ENCODE measurements around the gene WIPF2.

WIPF2 gene

DNA sequence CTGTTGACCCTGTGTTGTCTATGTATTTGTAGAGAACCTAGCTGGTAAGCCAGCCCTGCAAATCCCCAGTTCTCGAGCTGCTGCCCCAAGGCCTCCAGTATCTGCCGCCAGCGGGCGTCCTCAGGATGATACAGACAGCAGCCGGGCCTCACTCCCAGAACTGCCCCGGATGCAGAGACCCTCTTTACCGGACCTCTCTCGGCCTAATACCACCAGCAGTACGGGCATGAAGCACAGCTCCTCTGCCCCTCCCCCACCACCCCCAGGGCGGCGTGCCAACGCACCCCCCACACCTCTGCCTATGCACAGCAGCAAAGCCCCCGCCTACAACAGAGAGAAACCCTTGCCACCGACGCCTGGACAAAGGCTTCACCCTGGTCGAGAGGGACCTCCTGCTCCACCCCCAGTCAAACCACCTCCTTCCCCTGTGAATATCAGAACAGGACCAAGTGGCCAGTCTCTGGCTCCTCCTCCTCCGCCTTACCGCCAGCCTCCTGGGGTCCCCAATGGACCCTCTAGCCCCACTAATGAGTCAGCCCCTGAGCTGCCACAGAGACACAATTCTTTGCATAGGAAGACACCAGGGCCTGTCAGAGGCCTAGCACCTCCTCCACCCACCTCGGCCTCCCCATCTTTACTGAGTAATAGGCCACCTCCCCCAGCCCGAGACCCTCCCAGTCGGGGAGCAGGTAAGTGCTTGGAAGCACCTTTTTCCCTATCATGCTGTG, 45.5 kb downstream of the WIPF2 start:
- no peak for TF ChIP-seq EZH2phosphoT487 (IDR thresholded peaks at IDR 0.05; ENCODE audit: low read depth)
- TF ChIP-seq, protein P1, sequence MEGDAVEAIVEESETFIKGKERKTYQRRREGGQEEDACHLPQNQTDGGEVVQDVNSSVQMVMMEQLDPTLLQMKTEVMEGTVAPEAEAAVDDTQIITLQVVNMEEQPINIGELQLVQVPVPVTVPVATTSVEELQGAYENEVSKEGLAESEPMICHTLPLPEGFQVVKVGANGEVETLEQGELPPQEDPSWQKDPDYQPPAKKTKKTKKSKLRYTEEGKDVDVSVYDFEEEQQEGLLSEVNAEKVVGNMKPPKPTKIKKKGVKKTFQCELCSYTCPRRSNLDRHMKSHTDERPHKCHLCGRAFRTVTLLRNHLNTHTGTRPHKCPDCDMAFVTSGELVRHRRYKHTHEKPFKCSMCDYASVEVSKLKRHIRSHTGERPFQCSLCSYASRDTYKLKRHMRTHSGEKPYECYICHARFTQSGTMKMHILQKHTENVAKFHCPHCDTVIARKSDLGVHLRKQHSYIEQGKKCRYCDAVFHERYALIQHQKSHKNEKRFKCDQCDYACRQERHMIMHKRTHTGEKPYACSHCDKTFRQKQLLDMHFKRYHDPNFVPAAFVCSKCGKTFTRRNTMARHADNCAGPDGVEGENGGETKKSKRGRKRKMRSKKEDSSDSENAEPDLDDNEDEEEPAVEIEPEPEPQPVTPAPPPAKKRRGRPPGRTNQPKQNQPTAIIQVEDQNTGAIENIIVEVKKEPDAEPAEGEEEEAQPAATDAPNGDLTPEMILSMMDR (IDR thresholded peaks at IDR 0.05; ENCODE audit: low read depth, low read length), result no peak
- Histone ChIP-seq H3K4me2 (ENCODE audit: low read length) (no peak overlapping the region), H3K27me3 (ENCODE audit: low read depth, low read length) (no peaks in the 10 kb centered on the region), H3K4me1 (ENCODE audit: low read length) (no peaks in the 10 kb centered on the region), H3K27ac (ENCODE audit: low read length) (no peak overlapping the region), H4K20me1 (ENCODE audit: insufficient read depth, low read length) (no peaks in the 10 kb centered on the region), H3K4me3 (ENCODE audit: low read length) (no peak overlapping the region), H2AFZ (ENCODE audit: low read depth, low read length) (no peak overlapping the region), H3K79me2 (ENCODE audit: low read length) (no peaks in the 10 kb centered on the region), H3K36me3 (replicated peaks; ENCODE audit: low read depth, low read length) (peaks cover 9% of the 10 kb centered on the region), H3K9ac (ENCODE audit: low read length) (no peak overlapping the region), H3K9me3 (ENCODE audit: insufficient read depth, low read length) (no peaks in the 10 kb centered on the region)

DNA sequence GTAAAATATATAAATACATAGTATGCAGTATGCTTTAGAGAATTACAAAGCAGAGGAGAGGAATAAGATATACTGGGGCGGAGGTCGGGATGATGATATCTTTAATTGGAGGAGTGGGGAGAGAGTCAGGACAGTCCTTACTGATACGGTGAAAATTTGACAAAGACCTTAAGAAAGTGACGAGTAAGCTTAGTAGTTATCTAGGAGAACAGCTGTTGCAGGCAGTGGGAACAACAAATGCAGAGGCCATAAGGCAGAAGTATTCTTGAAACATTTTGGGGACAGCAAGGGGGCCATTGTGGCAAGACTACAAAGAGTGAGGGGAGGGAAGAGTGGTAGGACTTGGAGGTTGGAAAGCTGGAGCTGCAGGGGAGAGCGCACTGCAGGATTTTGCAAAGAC, 46.2 kb downstream of the WIPF2 start:
- Histone ChIP-seq H3K9ac (ENCODE audit: low read length) (no peak overlapping the region), H3K27me3 (ENCODE audit: low read depth, low read length) (no peaks in the 10 kb centered on the region), H3K79me2 (ENCODE audit: low read length) (no peaks in the 10 kb centered on the region), H3K36me3 (replicated peaks; ENCODE audit: low read depth, low read length) (peaks cover 9% of the 10 kb centered on the region), H3K4me2 (ENCODE audit: low read length) (no peak overlapping the region), H2AFZ (ENCODE audit: low read depth, low read length) (no peak overlapping the region), H3K4me1 (ENCODE audit: low read length) (no peaks in the 10 kb centered on the region), H3K4me3 (ENCODE audit: low read length) (no peak overlapping the region), H4K20me1 (ENCODE audit: insufficient read depth, low read length) (no peaks in the 10 kb centered on the region), H3K27ac (ENCODE audit: low read length) (no peak overlapping the region), H3K9me3 (ENCODE audit: insufficient read depth, low read length) (no peaks in the 10 kb centered on the region)
- no peak for TF ChIP-seq EZH2phosphoT487 (IDR thresholded peaks at IDR 0.05; ENCODE audit: low read depth)
- TF ChIP-seq, protein P1 (IDR thresholded peaks at IDR 0.05; ENCODE audit: low read depth, low read length), result no peak

DNA sequence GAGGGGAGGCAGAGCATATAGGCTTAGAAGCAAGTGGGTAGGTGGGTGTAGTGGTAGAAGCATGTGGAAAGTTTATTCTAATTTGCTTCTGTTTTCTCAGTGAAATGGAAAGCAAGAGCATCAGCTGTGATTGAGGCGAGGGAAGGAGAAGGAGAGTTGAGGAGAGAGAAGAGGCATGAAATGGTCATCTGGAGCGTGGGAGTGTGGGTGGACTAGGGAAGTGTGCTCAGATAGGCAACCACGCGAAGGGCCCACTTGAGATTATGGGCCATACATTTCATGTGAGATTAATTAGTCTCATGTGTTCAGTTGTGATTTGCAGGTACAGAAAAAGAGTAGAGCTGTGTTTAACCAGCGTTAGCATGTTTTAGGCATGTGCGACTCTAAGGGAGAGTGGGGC, 47.8 kb downstream of the WIPF2 start:
- no peaks in the 10 kb centered on the region for H4K20me1 ChIP-seq (ENCODE audit: insufficient read depth, low read length)
- no peaks in the 10 kb centered on the region for H3K9me3 ChIP-seq (ENCODE audit: insufficient read depth, low read length)
- no peak overlapping the region for H3K4me3 ChIP-seq (ENCODE audit: low read length)
- no peaks in the 10 kb centered on the region for H3K79me2 ChIP-seq (ENCODE audit: low read length)
- peaks cover 9% of the 10 kb centered on the region for H3K36me3 ChIP-seq (replicated peaks; ENCODE audit: low read depth, low read length)
- H3K4me2 ChIP-seq (ENCODE audit: low read length), result no peak overlapping the region
- TF ChIP-seq, protein P1 (IDR thresholded peaks at IDR 0.05; ENCODE audit: low read depth, low read length), result no peak
- TF ChIP-seq EZH2phosphoT487 (IDR thresholded peaks at IDR 0.05; ENCODE audit: low read depth), result no peak
- no peak overlapping the region for H3K27ac ChIP-seq (ENCODE audit: low read length)
- H2AFZ ChIP-seq (ENCODE audit: low read depth, low read length), result no peak overlapping the region
- no peaks in the 10 kb centered on the region for H3K27me3 ChIP-seq (ENCODE audit: low read depth, low read length)
- H3K4me1 ChIP-seq (ENCODE audit: low read length), result no peaks in the 10 kb centered on the region
- H3K9ac ChIP-seq (ENCODE audit: low read length), result no peak overlapping the region

DNA sequence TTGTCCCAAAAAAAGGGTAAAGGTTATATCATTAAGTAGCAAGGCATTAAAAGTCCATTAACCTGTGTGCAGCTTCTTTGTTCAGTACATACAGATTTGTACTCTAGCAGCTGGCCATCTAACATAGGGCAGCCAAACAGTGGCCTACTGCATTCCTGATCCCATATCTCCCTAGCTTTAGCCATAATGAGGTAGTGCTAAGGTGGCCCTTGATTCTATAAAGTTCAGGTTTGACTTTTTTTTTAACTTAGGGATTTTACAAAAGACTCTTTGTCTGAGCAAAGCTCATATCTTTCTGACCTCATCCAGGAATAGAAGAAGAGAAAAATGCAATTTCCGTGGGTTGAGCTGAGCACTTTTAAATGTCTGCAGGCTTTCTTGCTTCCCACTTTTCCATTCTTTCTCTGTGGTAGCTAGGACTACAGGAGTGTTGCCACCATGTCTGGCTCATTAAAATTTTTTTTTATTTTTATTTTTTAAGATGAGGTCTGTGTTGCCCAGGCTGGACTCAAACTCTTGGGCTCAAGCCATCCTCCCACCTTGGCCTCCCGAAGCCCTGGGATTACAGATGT, 49.1 kb downstream of the WIPF2 start:
- TF ChIP-seq EZH2phosphoT487 (IDR thresholded peaks at IDR 0.05; ENCODE audit: low read depth), result no peak
- TF ChIP-seq, protein P1 (IDR thresholded peaks at IDR 0.05; ENCODE audit: low read depth, low read length), result no peak

More for the DNA sequence above, 49.1 kb downstream of the WIPF2 start:
- H3K4me2 ChIP-seq (ENCODE audit: low read length), result no peak overlapping the region
- H3K27me3 ChIP-seq (ENCODE audit: low read depth, low read length), result no peaks in the 10 kb centered on the region
- no peak overlapping the region for H3K27ac ChIP-seq (ENCODE audit: low read length)
- no peak overlapping the region for H3K9ac ChIP-seq (ENCODE audit: low read length)
- H3K4me3 ChIP-seq (ENCODE audit: low read length), result no peak overlapping the region
- no peak overlapping the region for H2AFZ ChIP-seq (ENCODE audit: low read depth, low read length)
- H4K20me1 ChIP-seq (ENCODE audit: insufficient read depth, low read length), result no peaks in the 10 kb centered on the region
- H3K4me1 ChIP-seq (ENCODE audit: low read length), result no peaks in the 10 kb centered on the region
- H3K36me3 ChIP-seq (replicated peaks; ENCODE audit: low read depth, low read length), result peaks cover 9% of the 10 kb centered on the region
- no peaks in the 10 kb centered on the region for H3K79me2 ChIP-seq (ENCODE audit: low read length)
- H3K9me3 ChIP-seq (ENCODE audit: insufficient read depth, low read length), result no peaks in the 10 kb centered on the region

Data from OCI-LY3 (cell line).